Measurements from ENCODE around the gene KIAA0825.

The KIAA0825 gene, protein sequence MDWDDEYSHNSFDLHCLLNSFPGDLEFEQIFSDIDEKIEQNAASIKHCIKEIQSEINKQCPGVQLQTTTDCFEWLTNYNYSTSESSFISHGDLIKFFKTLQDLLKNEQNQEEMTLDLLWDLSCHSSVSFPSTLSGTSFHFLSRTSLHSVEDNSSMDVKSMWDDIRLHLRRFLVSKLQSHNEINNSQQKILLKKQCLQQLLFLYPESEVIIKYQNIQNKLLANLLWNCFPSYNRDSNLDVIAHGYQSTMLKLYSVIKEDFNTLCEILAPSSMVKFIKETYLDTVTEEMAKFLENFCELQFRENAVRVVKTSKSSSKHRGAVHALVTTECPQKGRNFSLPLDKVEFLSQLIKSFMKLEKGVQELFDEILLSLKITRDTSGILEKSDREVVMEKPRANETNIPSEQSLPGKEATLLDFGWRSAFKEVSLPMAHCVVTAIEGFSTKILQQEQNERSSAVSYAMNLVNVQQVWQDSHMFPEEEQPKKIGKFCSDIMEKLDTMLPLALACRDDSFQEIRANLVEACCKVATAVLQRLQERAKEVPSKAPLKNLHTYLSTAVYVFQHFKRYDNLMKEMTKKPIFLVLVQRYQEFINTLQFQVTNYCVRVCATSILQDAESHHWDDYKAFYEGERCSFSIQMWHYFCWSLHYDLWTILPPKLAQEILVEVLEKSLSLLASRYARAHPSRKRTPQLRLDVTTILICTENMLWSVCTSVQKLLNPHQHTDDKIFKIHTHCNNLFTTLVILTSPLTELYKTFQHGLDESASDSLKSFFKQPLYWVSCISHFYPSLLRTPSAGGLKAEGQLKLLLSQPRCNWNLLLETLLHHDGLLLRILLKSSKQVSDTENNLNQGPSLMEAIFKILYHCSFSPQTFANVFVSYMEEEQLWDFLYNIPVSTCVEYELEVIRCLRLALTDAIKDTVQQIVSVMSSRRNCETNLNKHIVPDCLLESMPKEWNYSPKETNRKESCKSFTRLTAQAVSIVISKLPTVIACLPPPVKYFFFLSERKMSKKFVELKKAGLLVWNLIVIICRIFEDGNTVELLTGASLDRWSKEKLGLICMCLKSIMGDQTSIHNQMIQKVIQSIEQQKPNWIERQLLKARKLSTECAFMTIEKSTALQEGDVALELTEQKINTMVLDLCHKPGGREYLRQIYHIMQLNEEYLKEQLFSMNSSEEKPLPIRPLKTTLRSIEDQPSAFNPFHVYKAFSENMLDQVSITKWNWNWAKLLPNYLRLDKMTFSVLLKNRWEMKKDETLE (N-terminal part only)

DNA sequence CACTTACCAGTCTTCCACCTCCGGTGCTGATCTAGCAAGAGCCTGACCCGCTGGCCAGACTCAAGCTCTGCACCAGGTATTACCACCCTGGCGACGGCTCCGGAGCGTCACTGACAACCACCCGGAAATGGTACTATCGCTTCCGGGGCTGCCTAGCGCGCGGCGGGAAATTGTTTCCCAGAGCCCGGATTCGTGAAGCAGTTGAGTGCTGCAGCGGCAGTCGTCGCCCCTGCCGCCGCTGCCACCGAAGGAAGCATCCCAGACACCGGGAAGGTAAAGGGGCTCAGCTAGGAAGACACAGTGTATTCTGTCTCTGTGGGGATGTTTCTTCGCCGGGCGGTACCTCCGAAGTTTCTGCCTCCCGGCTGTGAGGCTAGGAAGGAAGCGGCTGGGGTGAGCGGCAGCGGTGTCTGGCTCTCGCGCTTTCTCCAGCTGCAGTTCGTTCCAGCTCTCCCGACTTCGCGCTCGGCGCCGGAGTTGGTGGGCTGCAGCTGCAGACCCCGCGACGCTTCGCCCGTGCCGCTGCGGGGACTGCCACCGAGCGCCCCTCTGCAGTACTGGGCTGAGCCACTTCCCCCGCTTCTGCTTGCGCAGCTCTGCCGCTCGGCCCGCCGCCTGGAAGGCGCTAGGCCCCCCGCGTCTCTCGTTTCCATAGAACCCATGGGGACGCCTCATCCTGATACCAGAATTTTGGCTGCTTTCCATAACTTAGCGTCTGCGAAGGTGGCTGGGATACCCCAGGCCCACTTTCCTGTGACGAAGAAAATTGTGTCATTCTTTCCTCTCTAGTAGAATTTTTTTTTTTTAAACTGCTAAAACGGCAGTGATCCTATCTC is at the start of gene KIAA0825, which contains the start of gene SLF1:
KIAA0825 (minus strand) TSS at position 112 of the 836 bp plus-strand sequence. CDS start 81,478 bp downstream, outside the sequence.
SLF1 (plus strand) TSS at position 177 of the 836 bp plus-strand sequence. CDS start 10,142 bp downstream, outside the sequence.
- POLR2A ChIA-PET (ENCODE audit: low non-redundant PET): no interaction called here
- TF ChIP-seq, protein P1, sequence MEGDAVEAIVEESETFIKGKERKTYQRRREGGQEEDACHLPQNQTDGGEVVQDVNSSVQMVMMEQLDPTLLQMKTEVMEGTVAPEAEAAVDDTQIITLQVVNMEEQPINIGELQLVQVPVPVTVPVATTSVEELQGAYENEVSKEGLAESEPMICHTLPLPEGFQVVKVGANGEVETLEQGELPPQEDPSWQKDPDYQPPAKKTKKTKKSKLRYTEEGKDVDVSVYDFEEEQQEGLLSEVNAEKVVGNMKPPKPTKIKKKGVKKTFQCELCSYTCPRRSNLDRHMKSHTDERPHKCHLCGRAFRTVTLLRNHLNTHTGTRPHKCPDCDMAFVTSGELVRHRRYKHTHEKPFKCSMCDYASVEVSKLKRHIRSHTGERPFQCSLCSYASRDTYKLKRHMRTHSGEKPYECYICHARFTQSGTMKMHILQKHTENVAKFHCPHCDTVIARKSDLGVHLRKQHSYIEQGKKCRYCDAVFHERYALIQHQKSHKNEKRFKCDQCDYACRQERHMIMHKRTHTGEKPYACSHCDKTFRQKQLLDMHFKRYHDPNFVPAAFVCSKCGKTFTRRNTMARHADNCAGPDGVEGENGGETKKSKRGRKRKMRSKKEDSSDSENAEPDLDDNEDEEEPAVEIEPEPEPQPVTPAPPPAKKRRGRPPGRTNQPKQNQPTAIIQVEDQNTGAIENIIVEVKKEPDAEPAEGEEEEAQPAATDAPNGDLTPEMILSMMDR (conservative IDR thresholded peaks at IDR 0.05; ENCODE audit: low read depth): no peak
- H3K27ac ChIP-seq: peak within 1 kb of the TSS; percentile 98
- CTCF ChIA-PET: interaction anchor here (0.6 to 1.2 kb wide), 4 partner anchors 12 to 465 kb away, joined by 3 to 6 read pairs (median 6); no protein-coding TSS in a partner anchor
- DNase-seq (ENCODE audit: low spot score): peak; percentile 95

DNA sequence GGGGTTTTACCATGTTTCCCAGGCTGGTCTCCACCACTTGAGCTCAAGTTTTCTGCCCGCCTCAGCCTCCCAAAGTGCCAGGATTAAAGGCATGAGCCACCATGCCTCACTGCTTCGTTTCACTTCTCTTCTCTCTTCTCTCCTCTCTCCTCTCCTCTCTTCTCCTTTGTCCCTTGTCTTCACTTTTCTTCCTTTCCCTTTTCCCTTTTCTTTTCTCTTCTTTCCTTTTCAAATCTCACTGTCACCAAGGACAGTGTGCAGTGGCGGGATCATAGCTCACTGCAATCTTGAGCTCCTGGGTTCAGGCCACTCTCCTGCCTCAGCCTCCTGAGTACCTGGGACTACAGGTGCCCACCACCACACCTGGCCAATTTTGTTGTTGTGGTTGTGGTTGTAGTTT is 49.5 kb upstream of the KIAA0825 start:
- TF ChIP-seq, protein P1 (conservative IDR thresholded peaks at IDR 0.05; ENCODE audit: low read depth): no peak
- ChIA-PET POLR2A (ENCODE audit: low non-redundant PET) (no interaction called here), CTCF (interaction anchor here (0.7 kb wide), 1 partner anchor 75 kb away, joined by 4 read pairs; no protein-coding TSS in a partner anchor)
- DNase-seq (ENCODE audit: low spot score): no peak
- H3K27ac ChIP-seq: no peak overlapping the region

DNA sequence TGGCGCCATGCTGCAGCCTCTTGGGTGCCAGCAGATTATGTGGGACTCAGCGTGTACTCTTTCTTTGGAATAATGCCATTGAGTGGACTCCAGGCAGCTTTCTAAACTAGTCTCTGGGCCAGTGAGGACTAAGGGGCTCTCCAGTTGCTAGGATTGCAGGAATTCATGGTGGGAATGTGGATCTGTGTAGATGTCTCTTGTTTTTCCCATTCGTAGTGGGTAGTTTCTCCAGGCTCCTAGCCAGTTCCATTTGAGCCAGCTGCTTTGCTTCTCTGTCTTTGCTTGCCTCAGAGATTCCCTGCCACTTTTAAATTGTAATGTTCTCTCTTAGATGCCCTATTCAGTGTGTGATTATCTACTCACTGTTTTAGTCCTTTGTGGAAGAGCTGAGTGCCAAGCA is 42.7 kb upstream of the KIAA0825 start:
- CTCF ChIA-PET: interaction anchor here (0.6 to 0.7 kb wide), 4 partner anchors 131 to 1729 kb away, joined by 3 to 6 read pairs (median 4); no protein-coding TSS in a partner anchor
- POLR2A ChIA-PET (ENCODE audit: low non-redundant PET): no interaction called here
- H3K27ac ChIP-seq: no peak overlapping the region
- no peak for DNase-seq (ENCODE audit: low spot score)
- TF ChIP-seq, protein P1 (conservative IDR thresholded peaks at IDR 0.05; ENCODE audit: low read depth): no peak

DNA sequence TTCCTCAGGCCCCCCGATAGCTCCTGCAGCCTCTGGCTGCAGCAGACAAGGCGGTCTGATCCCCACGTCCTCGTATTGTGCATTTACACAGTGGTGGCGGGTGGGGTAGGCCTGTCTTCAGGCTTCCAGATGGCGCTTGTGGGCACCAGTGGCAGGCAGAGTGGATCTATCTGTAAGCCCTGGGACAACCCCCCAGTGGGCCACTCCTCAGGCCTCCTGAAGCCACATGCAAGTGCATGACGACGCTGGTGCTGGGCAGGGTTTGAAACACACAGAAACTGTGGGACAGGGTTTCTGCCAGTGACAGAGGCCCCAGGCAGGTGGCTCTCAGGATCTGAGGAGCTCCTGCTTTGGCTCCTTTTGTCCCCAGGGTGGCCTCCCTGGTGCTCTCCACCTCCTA is 42.1 kb upstream of the KIAA0825 start:
- ChIA-PET POLR2A (ENCODE audit: low non-redundant PET) (no interaction called here), CTCF (interaction anchor here (0.6 to 0.7 kb wide), 2 partner anchors 131 to 156 kb away, joined by 3 read pairs; no protein-coding TSS in a partner anchor)
- TF ChIP-seq, protein P1 (conservative IDR thresholded peaks at IDR 0.05; ENCODE audit: low read depth): no peak
- DNase-seq (ENCODE audit: low spot score): no peak
- no peak overlapping the region for H3K27ac ChIP-seq

DNA sequence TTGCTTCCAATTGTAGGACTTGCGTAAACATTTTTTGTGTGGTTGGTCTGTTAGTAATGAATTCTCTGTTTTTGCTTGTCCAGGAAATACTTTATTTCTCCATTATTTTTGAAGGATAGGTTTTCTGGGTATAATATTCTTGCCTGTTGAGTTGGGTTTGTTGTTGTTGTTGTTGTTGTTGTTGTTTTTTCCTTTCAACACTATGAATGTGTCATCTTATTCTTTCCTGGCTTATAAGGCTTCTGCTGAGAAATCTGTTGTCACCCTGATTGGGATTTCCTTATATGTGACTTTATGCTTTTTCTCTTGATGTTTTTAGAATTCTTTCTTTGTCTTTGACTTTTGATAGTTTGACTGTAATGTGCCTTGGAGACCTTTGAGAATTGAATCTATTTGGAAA is 39.9 kb upstream of the KIAA0825 start:
- POLR2A ChIA-PET (ENCODE audit: low non-redundant PET): no interaction called here
- TF ChIP-seq, protein P1 (conservative IDR thresholded peaks at IDR 0.05; ENCODE audit: low read depth): no peak
- no peak overlapping the region for H3K27ac ChIP-seq
- no peak for DNase-seq (ENCODE audit: low spot score)
- CTCF ChIA-PET: interaction anchor here (0.7 kb wide), 1 partner anchor 1507 kb away, joined by 4 read pairs; no protein-coding TSS in a partner anchor

Data from RWPE1 (cell line).